H1 (cell line): ENCODE measurements around the gene SLC44A1. TPM values are rescaled to one million over a fixed set of nuclear protein-coding genes. Genes with fewer than 3 reads are reported as not detected.
A peak's percentile ranks its signal among the peaks of the same experiment; 100 is the strongest.

Experiments used
- CTCF ChIA-PET: fragments of 300-600 bp; sonication (Branson Sonifier 250); formaldehyde crosslinking; loops from one replicate; lab custom pipeline; 2021; ENCODE audit not compliant: partially characterized antibody; lab: Charles Lee
- POLR2A ChIA-PET: fragments of 300-600 bp; sonication (Branson Sonifier 250); formaldehyde crosslinking; loops from one replicate; lab custom pipeline; 2021; ENCODE audit warnings: inconsistent platforms; ENCODE audit not compliant: partially characterized antibody; lab: Charles Lee
- DNase-seq, 2 experiments: peaks; one replicate each; pipeline versions ENCODE4 v3.0.0 to v3.0.0-alpha.2; 2010 to 2022; ENCODE audit warnings: low spot score in 2 of 2, low read depth in 1 of 2, mixed read lengths in 1 of 2
- FAIRE-seq: peaks from 2 replicates; lab custom pipeline; 2011; peaks lifted over from hg19 to GRCh38; lab: Jason Lieb, UNC
- H2AFZ ChIP-seq: 2 replicates; pipeline ENCODE4 v1.8.1; 2012; ENCODE audit warnings: low read length, inconsistent platforms
- H2AK5ac ChIP-seq: 2 replicates; pipeline ENCODE4 v1.6.1; 2013; ENCODE audit warnings: low read depth, low read length
- H2BK120ac ChIP-seq: replicated peaks from 2 replicates; pipeline ENCODE3; 2013; ENCODE audit warnings: low read depth, low read length, inconsistent platforms
- H2BK12ac ChIP-seq: 2 replicates; pipeline ENCODE4 v1.6.1; 2013; ENCODE audit warnings: low read depth, low read length
- H2BK15ac ChIP-seq: 2 replicates; pipeline ENCODE4 v1.6.1; 2013; ENCODE audit warnings: low read length
- H2BK20ac ChIP-seq: 2 replicates; pipeline ENCODE4 v1.6.1; 2013; ENCODE audit warnings: low read length
- H2BK5ac ChIP-seq: 2 replicates; pipeline ENCODE4 v1.6.1; 2013; ENCODE audit warnings: low read depth, low read length
- H3K14ac ChIP-seq: 2 replicates; pipeline ENCODE4 v1.6.1; 2013; ENCODE audit warnings: inconsistent platforms; ENCODE audit not compliant: insufficient read length
- H3K18ac ChIP-seq: 2 replicates; pipeline ENCODE4 v1.6.1; 2013; ENCODE audit warnings: low read length; ENCODE audit errors: extremely low read depth
- H3K23ac ChIP-seq: 2 replicates; pipeline ENCODE4 v1.6.1; 2013; ENCODE audit warnings: inconsistent platforms; ENCODE audit not compliant: insufficient read length
- H3K23me2 ChIP-seq: 2 replicates; pipeline ENCODE4 v1.6.1; 2013; ENCODE audit warnings: low read depth, low read length
- H3K27ac ChIP-seq: 2 replicates; pipeline ENCODE4 v1.6.1; 2011; ENCODE audit warnings: low read depth, low read length, inconsistent platforms
- H3K27me3 ChIP-seq, 4 experiments: replicated peaks in 1 of 4; 1 replicate in 1 of 4; 2 replicates in 3 of 4; pipeline versions ENCODE4 v1.6.1 to v1.8.1; 2011 to 2013; ENCODE audit warnings: low read length in 3 of 4, mild to moderate bottlenecking in 3 of 4, inconsistent platforms in 2 of 4, mixed read lengths in 2 of 4, moderate library complexity in 1 of 4; ENCODE audit not compliant: control insufficient read depth in 3 of 4, insufficient read depth in 3 of 4; ENCODE audit errors: extremely low read depth in 1 of 4
- H3K36me3 ChIP-seq, 4 experiments: 2 replicates each; pipeline versions ENCODE4 v1.6.1 to v1.8.1; 2011 to 2013; ENCODE audit warnings: mild to moderate bottlenecking in 4 of 4, low read length in 3 of 4, moderate library complexity in 2 of 4, control low read depth in 1 of 4, inconsistent platforms in 1 of 4; ENCODE audit not compliant: insufficient read depth in 4 of 4, control insufficient read depth in 2 of 4
- H3K4ac ChIP-seq: replicated peaks from 2 replicates; pipeline ENCODE3; 2013; ENCODE audit warnings: low read length, low read depth, mixed read lengths, inconsistent platforms; ENCODE audit not compliant: insufficient read length
- H3K4me1 ChIP-seq, 4 experiments: replicated peaks in 1 of 4; 1 replicate in 1 of 4; 2 replicates in 3 of 4; pipeline versions ENCODE4 v1.6.1 to v1.8.1; 2011 to 2013; ENCODE audit warnings: low read length in 3 of 4, inconsistent platforms in 2 of 4, mixed read lengths in 1 of 4; ENCODE audit not compliant: insufficient read depth in 4 of 4, control insufficient read depth in 3 of 4
- H3K4me2 ChIP-seq, 2 experiments: 2 replicates each; pipeline versions ENCODE4 v1.6.1 to v1.8.1; 2011 to 2013; ENCODE audit warnings: low read depth in 2 of 2, low read length in 2 of 2, control low read depth in 1 of 2, inconsistent platforms in 1 of 2, mild to moderate bottlenecking in 1 of 2; ENCODE audit not compliant: insufficient read depth in 1 of 2
- H3K4me3 ChIP-seq, 4 experiments: fragments of 200-600, 300-600 bp in 1 of 4; sonication (generic), shearing (Covaris generic), sonication (Bioruptor Twin) in 1 of 4; 2 replicates each; pipeline versions ENCODE4 v1.5.1 to v1.8.1; 2011 to 2016; ENCODE audit warnings: low read length in 4 of 4, low read depth in 3 of 4, control low read depth in 2 of 4, inconsistent platforms in 2 of 4, mild to moderate bottlenecking in 2 of 4, mixed read lengths in 1 of 4, moderate library complexity in 1 of 4; ENCODE audit not compliant: insufficient read depth in 2 of 4; ENCODE audit errors: extremely low read depth in 1 of 4
- H3K56ac ChIP-seq: replicated peaks from 2 replicates; pipeline ENCODE3; 2013; ENCODE audit warnings: low read depth, mild to moderate bottlenecking, mixed read lengths, low read length, inconsistent platforms; ENCODE audit not compliant: insufficient read length
- H3K79me1 ChIP-seq: 2 replicates; pipeline ENCODE4 v1.6.1; 2013; ENCODE audit warnings: low read depth, low read length, control low read depth
- H3K79me2 ChIP-seq, 2 experiments: 2 replicates each; pipeline versions ENCODE4 v1.6.1 to v1.8.1; 2012 to 2013; ENCODE audit warnings: low read length in 2 of 2, mild to moderate bottlenecking in 2 of 2, inconsistent platforms in 1 of 2; ENCODE audit not compliant: insufficient read depth in 2 of 2, control insufficient read depth in 1 of 2
- H3K9ac ChIP-seq, 4 experiments: replicated peaks in 1 of 4; 1 replicate in 1 of 4; 2 replicates in 3 of 4; pipeline versions ENCODE4 v1.6.1 to v1.8.1; 2011 to 2013; ENCODE audit warnings: low read depth in 3 of 4, low read length in 3 of 4, control low read depth in 2 of 4, mild to moderate bottlenecking in 2 of 4, moderate library complexity in 2 of 4, inconsistent platforms in 1 of 4; ENCODE audit errors: extremely low read depth in 1 of 4
- H3K9me3 ChIP-seq, 2 experiments: 2 replicates each; pipeline versions ENCODE4 v1.6.1 to v1.8.1; 2012 to 2013; ENCODE audit warnings: mild to moderate bottlenecking in 2 of 2, moderate library complexity in 2 of 2, control low read depth in 1 of 2, inconsistent platforms in 1 of 2, low read depth in 1 of 2, low read length in 1 of 2, mixed read lengths in 1 of 2; ENCODE audit not compliant: insufficient read depth in 2 of 2
- H4K20me1 ChIP-seq, 2 experiments: replicated peaks in 1 of 2; 2 replicates each; pipeline versions ENCODE3 to v1.8.1; 2011 to 2013; ENCODE audit warnings: inconsistent platforms in 2 of 2, low read length in 2 of 2, mild to moderate bottlenecking in 1 of 2; ENCODE audit not compliant: insufficient read depth in 2 of 2, control insufficient read depth in 1 of 2
- H4K5ac ChIP-seq: 2 replicates; pipeline ENCODE4 v1.6.1; 2013; ENCODE audit warnings: low read length, low read depth, mixed read lengths, inconsistent platforms; ENCODE audit not compliant: insufficient read length
- H4K8ac ChIP-seq: 2 replicates; pipeline ENCODE4 v1.8.0; 2013; ENCODE audit warnings: mild to moderate bottlenecking, moderate library complexity, low read length, inconsistent platforms; ENCODE audit not compliant: insufficient read depth; ENCODE audit errors: extremely low read depth
- H4K91ac ChIP-seq: replicated peaks from 2 replicates; pipeline ENCODE3; 2013; ENCODE audit warnings: low read length, mixed read lengths, inconsistent platforms; ENCODE audit not compliant: insufficient read length
- CBX5 ChIP-seq: fragments of 300-800, 300-1000 bp; sonication (generic); IDR thresholded peaks from 2 replicates; pipeline ENCODE4 v1.7.1; 2016; ENCODE audit warnings: antibody characterized with exemption, low read length, low read depth
- CHD2 ChIP-seq: IDR thresholded peaks from 2 replicates; pipeline ENCODE4 v1.6.1; 2012; ENCODE audit warnings: low read length, improper control_type of control experiment
- EZH2 ChIP-seq: fragments of 200-600 bp; sonication (generic); IDR thresholded peaks from 2 replicates; pipeline ENCODE4 v1.7.1; 2012; ENCODE audit warnings: low read depth, mild to moderate bottlenecking, moderate library complexity, low read length, inconsistent platforms; ENCODE audit not compliant: severe bottlenecking
- JUND ChIP-seq: IDR thresholded peaks from 2 replicates; pipeline ENCODE4 v1.6.1; 2011; ENCODE audit warnings: mild to moderate bottlenecking, improper control_type of control experiment, low read length
- NANOG ChIP-seq: IDR thresholded peaks from 2 replicates; pipeline ENCODE4 v1.6.1; 2011; ENCODE audit warnings: low read length, low read depth, mild to moderate bottlenecking, inconsistent platforms; ENCODE audit not compliant: insufficient read depth, poor library complexity, severe bottlenecking
- SIX5 ChIP-seq: IDR thresholded peaks from 2 replicates; pipeline ENCODE4 v1.6.1; 2011; ENCODE audit warnings: mild to moderate bottlenecking, low read depth, low read length
- SP2 ChIP-seq: IDR thresholded peaks from 2 replicates; pipeline ENCODE4 v1.6.1; 2012; ENCODE audit warnings: mild to moderate bottlenecking, low read length, inconsistent platforms
- SUZ12 ChIP-seq: fragments of 200-600 bp; sonication (generic); IDR thresholded peaks from 2 replicates; pipeline ENCODE4 v1.6.1; 2012; ENCODE audit warnings: mild to moderate bottlenecking, inconsistent platforms, low read length, moderate library complexity, mixed read lengths
- TAF1 ChIP-seq: IDR thresholded peaks from 2 replicates; pipeline ENCODE4 v1.6.1; 2011; ENCODE audit warnings: mild to moderate bottlenecking, low read depth, low read length
- TAF7 ChIP-seq: optimal IDR thresholded peaks from 2 replicates; pipeline ENCODE3; 2011; ENCODE audit warnings: low read depth, mild to moderate bottlenecking, inconsistent platforms, low read length, moderate library complexity, borderline replicate concordance
- TEAD4 ChIP-seq: IDR thresholded peaks from 2 replicates; pipeline ENCODE4 v1.6.1; 2012; ENCODE audit warnings: low read depth, low read length, inconsistent platforms, mixed read lengths
- whole genome bisulfite sequencing, 2 experiments: shearing (Covaris generic) in 1 of 2; methylation state at CpG; one replicate each; pipeline versions ENCODE4 v1.1.6 to v1.1.7; 2013 to 2015; ENCODE audit warnings: low lambda C conversion rate in 2 of 2, mixed read lengths in 2 of 2, inconsistent platforms in 1 of 2, low coverage in 1 of 2, missing lambda C conversion rate in 1 of 2; ENCODE audit not compliant: insufficient replicate concordance in 2 of 2, insufficient coverage in 1 of 2, insufficient read length in 1 of 2; ENCODE audit errors: extremely low coverage in 1 of 2, missing lambda C conversion rate in 1 of 2; 5-methylcytosine and 5-hydroxymethylcytosine counted together
- polyA plus RNA-seq, 7 experiments: library from polyadenylated mRNA; depleted of rRNA in 3 of 7; stranded (reverse) in 5 of 7; unstranded in 2 of 7; fragments of >200 nt in 5 of 7; fragments of 200-250 nt in 2 of 7; gene quantifications; 1 replicate in 5 of 7; 2 replicates in 1 of 7; 4 replicates in 1 of 7; pipeline versions ENCODE4 v1.2.1 to v1.2.3, GENCODE V29; 2011 to 2013; ENCODE audit warnings: missing spikeins in 2 of 7, mixed read lengths in 2 of 7
- total RNA-seq: library from RNA; stranded (reverse); fragmentation: NEBNext Ultra II Directional; extraction: Animal tissue kit (Norgen Biotek cat#: 25700); gene quantifications from 2 replicates; pipeline ENCODE4 v1.2.1, GENCODE V29; 2021
- TF ChIP-seq, protein P1 (sequence below): IDR thresholded peaks from 2 replicates; pipeline ENCODE4 v1.6.1; 2011; ENCODE audit warnings: low read length, improper control_type of control experiment

Gene SLC44A1
- total and polyA plus RNA-seq, 2 of the 8 experiments (the other 6 are each of a cell fraction or from before 2014, with no cell fraction given) = 30.5 to 71.2 TPM

GRCh38 chr9:105419816-105420597 is 175.6 kb downstream of the SLC44A1 start:
- Histone ChIP-seq H3K79me2 (no peaks in the 10 kb centered on the region), H2AK5ac (0 out of 2 replicates have a peak overlapping the region, but pooled peaks have one; percentile 33), H3K4me2 (no peak overlapping the region), H3K9me3 (no peaks in the 10 kb centered on the region), H2BK5ac (no peak overlapping the region), H3K9ac (no peak overlapping the region), H3K4me3 (no peak overlapping the region), H3K56ac (no peak overlapping the region), H3K23me2 (no peaks in the 10 kb centered on the region), H3K14ac (no peak overlapping the region), H3K27me3 (no peaks in the 10 kb centered on the region), H3K4ac (no peak overlapping the region), H2BK12ac (no peak overlapping the region), H3K23ac (no peak overlapping the region), H3K4me1 (peaks cover 0 to 4% (median under 1%) of the 10 kb centered on the region in 4 experiments; a peak in 3 of 7 replicates), H2BK120ac (no peak overlapping the region), H4K5ac (no peak overlapping the region), H3K36me3 (no peaks in the 10 kb centered on the region), H2BK20ac (no peak overlapping the region), H2BK15ac (no peak overlapping the region), H4K8ac (no peak overlapping the region), H4K91ac (no peak overlapping the region), H3K27ac (no peak overlapping the region), H3K18ac (no peak overlapping the region), H4K20me1 (no peaks in the 10 kb centered on the region), H2AFZ (no peak overlapping the region), H3K79me1 (no peaks in the 10 kb centered on the region; the same call in 1 of the 2 replicates)
- FAIRE-seq (no peak), DNase-seq (no peak)
- POLR2A ChIA-PET = no interaction called here
- WGBS, 2 experiments = 95% methylated on average over 10 of the region's 10 CpGs; no CpG with 5 or more reads in 1 of the 2 experiments
- CTCF ChIA-PET = interaction anchor here (0.7 kb wide), 1 partner anchor 30 kb away, joined by 5 read pairs; no protein-coding TSS in a partner anchor
- TF ChIP-seq SUZ12 (no peak), TEAD4 (no peak), JUND (no peak), CHD2 (no peak), NANOG (no peak), TAF7 (no peak), TAF1 (no peak), EZH2 (no peak), CBX5 (no peak), SP2 (no peak), SIX5 (no peak)
- TF ChIP-seq, protein P1, sequence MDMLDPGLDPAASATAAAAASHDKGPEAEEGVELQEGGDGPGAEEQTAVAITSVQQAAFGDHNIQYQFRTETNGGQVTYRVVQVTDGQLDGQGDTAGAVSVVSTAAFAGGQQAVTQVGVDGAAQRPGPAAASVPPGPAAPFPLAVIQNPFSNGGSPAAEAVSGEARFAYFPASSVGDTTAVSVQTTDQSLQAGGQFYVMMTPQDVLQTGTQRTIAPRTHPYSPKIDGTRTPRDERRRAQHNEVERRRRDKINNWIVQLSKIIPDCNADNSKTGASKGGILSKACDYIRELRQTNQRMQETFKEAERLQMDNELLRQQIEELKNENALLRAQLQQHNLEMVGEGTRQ = no peak
